GM19023 (cell line): Measurements from ENCODE around the gene HCN2.

Experiments
- ATAC-seq: cut with Tn5 transposase; IDR thresholded peaks from one replicate; pipeline ENCODE4 v1.9.1; 2021; ENCODE audit warnings: mild to moderate bottlenecking, moderate library complexity; ENCODE audit not compliant: unreplicated experiment

The HCN2 gene

GRCh38 chr19:570937-571565, 18.6 kb upstream of the HCN2 start:
- no peak for ATAC-seq

DNA sequence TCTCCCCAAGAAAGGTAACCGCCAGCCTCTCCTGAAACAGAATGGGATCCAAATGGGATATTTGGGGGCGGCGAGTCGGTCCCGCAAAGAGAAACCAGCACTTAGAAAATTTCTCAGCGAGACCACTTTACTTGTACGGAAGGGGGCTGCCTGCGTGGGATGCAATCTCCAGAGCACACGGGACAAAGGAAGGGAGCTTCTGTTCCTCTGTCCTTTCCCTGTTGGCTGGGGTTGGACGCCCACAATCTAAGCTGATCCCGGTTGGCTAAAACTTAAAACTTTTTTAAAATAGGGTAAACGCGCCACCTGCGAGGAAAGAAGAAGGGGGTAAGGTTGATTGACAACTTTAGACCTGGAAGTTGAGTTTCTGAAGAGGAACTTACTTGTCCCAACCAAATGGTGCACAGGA, 18.1 kb upstream of the HCN2 start:
- no peak for ATAC-seq

GRCh38 chr19:572140-572742, 17.4 kb upstream of the HCN2 start, which contains the start of gene BSG:
BSG (plus strand) TSS chr19:572596; CDS start chr19:572635, 39 bp downstream.
- ATAC-seq: peak; percentile 69

DNA sequence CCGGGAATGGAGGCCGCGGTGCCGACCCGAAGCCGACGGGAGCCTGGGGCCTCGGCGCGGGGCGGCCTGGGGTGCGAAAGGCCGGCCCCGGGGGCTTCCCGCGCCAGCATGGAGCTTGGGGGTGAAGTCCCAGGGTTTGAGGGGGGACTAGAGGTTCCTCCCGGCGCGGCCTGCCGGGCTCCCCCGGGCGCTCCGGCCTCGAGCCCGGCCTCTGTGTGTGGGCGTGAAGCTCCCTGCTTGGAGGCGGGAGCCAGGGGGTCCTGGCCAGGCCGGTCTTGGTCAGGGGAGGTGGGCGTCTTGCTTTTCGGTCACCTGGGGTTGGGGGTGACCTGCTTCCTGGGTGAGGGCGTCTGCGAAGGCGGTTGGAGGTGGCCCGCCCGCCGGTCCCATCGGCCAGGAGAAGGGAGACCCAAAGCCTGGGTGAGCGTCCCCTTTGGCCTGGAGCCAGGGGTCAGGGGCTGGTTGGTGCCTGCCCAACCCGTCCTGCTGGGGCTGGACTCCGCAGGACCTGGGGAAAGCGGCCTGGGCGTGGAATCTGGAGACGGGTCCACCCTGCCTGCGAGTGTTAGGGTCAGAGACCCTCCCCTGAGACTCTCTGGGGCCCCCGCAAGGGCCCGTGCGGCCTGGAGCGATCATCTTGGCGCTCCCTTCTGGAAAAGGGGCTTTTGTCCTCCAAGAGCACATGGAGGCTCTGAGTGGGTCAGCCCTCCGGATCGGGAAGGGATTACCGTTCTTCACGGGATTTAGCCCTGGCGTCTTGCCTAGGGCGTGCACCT, 16.8 kb upstream of the HCN2 start:
- no peak for ATAC-seq

- no peak for ATAC-seq
Measured at GRCh38 chr19:573519-573825, 16.2 kb upstream of the HCN2 start.

DNA sequence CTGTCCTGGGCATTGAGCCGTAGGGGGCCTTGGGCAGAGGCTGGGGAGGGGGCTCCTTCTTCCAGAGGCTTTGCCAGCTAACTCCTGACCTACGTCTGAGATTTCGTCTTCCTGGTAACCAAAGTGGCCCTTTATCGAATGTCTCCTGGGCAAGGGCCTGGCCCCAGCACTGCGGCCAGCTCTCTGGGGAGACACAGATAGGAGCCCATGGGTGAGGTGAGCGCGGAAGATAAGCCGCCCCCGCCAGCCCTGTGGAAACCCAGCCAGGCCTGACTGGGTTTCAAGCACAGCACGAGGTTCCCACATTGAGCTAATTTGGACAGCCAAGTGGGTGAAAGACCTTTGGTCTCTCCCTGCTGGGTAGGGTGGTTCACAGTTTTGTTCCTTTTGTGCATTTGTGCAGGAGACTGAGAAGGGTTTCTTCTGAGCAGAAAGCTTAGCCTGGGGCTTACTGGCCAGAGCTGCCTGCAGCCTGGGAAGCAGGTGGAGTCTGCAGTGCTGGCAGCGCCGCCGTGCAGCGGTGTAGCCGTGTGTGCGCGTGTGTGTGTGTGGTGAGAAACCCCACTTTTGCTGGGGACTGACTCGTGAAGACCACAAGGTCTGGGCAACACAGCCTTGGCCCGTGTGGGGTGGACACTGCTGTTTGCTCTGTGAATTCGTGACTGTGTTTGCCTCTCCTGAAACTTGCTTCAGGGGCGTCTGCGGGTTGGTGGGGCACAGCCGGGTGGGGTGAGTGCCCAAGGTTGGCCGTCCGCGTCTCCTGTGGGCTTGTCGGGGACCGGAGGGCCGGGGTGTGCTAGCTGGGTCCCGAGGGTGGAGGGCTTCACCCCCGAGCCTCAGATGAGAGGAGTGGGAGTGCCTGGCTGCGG, 14.8 kb upstream of the HCN2 start:
- ATAC-seq: no peak

- ATAC-seq: no peak
Measured at GRCh38 chr19:575527-576506, 13.9 kb upstream of the HCN2 start.

DNA sequence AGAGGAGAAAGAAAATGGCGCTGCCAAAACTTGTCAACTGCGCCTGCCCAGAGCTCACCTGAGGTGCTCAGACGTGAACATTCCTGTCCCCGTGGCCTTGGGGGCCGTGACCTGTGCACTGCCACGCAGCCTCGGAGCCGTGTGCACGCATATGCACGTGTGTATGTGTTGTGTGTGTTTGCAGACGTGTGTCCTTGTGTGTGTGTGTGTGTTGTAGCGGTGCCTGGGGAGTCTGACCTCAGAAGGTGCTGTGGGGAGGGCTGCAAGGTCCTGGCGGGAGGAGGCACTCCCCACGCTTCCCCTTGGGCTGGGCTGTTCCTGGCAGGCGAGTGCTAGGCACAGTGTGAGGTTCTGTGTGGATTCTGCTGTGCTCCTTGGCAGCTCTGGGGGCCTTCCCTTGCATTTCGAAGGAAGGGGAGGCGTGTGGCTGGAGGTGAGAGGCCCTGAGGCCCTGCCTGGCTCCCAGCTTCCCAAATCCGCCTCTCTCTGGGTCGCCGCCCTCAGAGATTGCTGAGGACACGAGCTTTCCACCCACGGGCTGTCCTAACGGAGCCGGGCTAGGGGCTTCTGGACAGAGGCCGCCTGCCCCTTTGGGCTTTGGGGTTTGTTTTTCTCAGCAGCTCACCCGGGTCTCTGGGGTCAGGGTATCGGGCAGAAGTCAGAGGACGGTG, 12.8 kb upstream of the HCN2 start:
- no peak for ATAC-seq

GRCh38 chr19:577439-578392, 12.0 kb upstream of the HCN2 start:
- no peak for ATAC-seq

DNA sequence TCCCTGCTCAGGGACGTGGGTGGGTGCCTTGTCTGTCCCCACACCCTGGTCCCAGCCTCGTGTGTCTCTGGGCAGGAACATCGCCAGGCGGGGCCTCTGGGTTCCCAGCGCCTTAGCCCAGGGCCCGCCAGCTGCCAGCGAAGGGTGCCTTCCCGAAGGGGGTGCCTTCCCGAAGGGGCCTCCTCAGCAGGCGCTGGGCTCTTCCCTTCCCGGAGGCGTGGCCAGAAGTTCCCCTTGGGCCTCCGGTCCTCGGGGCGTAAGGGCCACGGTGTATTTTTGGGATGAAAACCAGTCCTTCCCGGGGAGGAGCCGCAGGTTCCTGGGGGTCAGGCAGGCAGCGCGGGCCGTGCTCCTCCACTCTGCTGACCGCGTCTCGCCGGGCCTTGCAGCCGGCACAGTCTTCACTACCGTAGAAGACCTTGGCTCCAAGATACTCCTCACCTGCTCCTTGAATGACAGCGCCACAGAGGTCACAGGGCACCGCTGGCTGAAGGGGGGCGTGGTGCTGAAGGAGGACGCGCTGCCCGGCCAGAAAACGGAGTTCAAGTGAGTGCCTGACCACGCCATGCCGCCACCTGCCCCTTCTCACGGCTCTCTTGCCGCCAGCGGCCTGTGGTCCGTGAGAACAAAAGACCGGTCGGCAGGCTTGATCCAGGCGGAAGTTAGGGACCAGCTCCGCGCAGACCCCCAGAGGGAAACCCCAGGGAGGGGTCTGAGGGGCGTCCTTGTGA, 10.4 kb upstream of the HCN2 start:
- no peak for ATAC-seq

DNA sequence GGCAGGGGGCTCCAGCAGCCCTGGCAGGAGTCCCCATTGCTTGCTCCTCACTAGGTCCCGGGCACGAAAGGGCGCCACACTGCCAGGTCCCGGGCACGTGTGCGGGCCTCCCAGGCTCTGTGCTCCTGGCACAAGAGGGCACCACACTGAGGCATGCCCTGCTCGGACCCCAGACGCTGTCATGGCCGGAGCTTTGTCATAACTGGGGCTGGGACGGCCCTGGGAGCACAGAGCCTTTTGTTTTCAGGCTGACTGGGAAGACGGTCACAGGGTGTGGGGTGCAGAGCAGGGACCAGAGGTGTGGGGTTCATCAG, 9.9 kb upstream of the HCN2 start:
- ATAC-seq: no peak

DNA sequence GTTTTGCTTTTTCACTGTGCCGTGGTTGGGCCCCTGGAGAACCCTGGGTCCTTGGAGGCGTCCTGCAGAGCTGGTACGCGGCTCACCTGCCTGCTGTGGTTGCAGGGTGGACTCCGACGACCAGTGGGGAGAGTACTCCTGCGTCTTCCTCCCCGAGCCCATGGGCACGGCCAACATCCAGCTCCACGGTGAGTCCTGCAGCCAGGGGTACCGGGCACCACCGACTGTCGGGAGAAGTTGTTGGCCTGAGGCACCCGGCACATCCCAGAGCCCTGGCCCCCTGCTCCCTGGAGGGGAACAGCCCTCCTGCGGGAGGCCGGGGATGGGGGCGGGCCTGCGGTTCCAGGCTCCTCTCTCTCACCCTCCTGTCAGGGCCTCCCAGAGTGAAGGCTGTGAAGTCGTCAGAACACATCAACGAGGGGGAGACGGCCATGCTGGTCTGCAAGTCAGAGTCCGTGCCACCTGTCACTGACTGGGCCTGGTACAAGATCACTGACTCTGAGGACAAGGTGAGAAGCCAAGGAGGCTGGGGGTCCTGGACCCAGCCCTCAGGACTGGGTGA, 9.3 kb upstream of the HCN2 start:
- ATAC-seq: no peak

- no peak for ATAC-seq
Measured at GRCh38 chr19:581399-582111, 8.1 kb upstream of the HCN2 start.

GRCh38 chr19:582497-583197, 7.0 kb upstream of the HCN2 start:
- ATAC-seq: no peak

DNA sequence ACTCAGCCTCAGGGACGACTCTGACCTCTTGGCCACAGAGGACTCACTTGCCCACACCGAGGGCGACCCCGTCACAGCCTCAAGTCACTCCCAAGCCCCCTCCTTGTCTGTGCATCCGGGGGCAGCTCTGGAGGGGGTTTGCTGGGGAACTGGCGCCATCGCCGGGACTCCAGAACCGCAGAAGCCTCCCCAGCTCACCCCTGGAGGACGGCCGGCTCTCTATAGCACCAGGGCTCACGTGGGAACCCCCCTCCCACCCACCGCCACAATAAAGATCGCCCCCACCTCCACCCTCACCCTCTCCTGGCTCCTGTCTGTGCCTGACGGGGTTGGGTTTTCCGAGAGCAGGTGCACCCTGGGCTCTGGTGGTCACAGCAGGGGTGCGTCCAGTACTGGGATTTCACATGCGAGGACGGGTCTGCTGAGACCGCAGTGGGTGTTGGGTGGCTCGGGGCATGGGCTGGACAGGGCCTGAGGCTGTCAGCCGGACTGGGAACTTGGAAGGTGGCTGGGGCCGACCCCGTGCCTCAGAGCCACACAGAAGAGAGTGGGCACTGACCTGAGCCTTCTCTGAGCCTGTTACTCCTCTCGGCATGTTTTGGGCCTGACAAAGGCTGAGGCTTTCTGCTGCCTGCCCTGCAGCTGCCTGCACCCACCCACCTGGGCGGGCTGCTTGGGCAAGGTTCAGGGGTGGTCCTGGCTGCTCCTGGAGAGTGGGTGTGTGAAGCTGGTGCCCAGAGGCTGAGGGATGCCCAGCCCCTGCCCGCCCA, 6.3 kb upstream of the HCN2 start:
- no peak for ATAC-seq

DNA sequence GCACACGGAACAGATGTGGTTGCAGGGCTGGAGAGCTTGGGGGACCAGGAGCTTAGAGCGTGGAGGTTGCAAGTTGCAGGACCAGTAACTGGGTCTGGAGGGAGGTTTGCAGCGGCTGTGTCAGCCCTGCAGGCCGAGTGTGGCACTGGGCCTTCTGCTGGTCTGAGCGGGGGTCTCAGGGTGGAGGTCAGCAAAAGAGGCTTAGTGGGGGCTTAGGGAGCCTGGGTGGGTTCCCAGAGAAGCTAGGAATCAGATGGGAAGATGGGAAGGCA, 5.8 kb upstream of the HCN2 start:
- ATAC-seq: no peak
